Measurements from ENCODE around the gene RIOK3.
"Not testable (repeated sequence)": the region's sequence is repeated elsewhere in the genome, so short reads cannot be mapped to it uniquely, and the experiment has no call there.

The RIOK3 gene

DNA sequence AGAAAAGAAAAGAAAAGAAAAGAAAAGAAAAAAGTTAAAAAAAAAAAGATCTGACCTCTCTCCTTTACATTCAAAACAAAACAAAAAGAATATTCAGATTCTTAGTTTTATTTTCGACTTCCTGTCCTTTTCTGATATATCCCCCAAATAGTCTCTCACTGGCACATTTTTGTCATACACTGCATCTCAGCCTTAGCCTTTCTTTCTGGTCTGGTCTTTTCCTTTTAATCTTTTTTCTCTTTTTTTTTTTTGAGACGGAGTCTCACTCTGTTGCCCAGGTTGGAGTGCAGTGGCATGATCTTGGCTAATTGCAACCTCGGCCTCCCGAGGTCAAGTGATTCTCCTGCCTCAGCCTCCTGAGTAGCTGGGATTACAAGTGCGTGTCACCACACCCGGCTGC is 1.6 kb upstream of the RIOK3 start:
- no peak for DNase-seq

DNA sequence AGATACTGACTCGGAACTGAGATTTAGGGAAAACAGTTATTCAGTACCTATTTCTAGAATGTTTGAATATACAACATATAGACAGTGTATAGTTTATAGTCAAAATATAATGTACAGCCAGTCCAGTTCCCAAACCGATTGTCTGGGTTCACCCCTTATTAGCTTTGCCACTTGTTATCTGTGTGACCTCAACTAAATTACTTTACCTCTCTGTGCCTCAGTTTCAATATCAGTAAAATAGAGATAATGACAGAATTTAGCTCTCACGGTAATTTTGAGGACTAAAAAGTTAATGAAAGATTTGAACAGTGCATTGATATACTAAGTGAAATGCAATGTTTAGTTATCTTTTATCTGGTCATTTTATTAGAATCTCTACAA is 750 bp upstream of the RIOK3 start:
- no peak for DNase-seq

DNA sequence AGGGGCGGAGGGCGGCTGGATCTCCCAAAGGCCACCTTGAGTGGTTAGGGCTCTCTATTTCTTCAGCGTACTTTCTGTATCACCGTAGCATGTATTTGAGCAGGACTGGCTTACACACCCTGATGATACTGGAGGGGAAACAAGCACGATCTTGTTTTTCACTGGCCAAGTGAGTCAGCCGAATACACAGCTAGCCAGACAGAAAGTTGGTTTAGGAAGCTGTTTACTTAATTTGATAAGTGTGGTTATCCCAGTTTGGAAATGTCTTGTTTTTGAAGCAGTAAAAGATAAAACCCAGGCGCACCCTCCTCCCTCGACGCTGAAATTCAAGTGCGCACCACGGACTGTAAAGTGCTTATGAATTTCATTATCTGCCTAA is 582 bp downstream of the RIOK3 start:
- peak; percentile 42 for DNase-seq

DNA sequence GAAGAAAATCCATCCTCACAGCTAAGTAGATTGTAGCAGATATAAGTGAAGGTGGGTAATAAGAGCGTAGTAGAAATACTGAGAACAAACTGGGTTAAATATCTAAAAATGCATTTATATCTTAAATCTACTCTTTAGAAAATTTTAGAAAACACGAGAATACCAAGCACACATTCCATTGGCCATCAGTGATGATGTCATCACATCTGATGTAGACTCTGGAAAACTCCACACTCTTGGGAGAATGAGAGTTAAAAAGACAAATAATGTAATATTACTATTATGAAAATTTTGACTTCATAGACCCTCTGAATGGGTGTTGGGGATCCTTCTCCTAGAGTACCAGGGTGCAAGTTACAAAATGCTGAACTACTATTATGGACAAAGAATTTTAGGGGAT is 3.7 kb downstream of the RIOK3 start:
- DNase-seq = no peak

- no peak for DNase-seq
These were observed 5.9 kb downstream of the RIOK3 start for GRCh38 chr18:23458830-23459529.

- no peak for DNase-seq
These were observed 6.4 kb downstream of the RIOK3 start for GRCh38 chr18:23459530-23459921.

DNA sequence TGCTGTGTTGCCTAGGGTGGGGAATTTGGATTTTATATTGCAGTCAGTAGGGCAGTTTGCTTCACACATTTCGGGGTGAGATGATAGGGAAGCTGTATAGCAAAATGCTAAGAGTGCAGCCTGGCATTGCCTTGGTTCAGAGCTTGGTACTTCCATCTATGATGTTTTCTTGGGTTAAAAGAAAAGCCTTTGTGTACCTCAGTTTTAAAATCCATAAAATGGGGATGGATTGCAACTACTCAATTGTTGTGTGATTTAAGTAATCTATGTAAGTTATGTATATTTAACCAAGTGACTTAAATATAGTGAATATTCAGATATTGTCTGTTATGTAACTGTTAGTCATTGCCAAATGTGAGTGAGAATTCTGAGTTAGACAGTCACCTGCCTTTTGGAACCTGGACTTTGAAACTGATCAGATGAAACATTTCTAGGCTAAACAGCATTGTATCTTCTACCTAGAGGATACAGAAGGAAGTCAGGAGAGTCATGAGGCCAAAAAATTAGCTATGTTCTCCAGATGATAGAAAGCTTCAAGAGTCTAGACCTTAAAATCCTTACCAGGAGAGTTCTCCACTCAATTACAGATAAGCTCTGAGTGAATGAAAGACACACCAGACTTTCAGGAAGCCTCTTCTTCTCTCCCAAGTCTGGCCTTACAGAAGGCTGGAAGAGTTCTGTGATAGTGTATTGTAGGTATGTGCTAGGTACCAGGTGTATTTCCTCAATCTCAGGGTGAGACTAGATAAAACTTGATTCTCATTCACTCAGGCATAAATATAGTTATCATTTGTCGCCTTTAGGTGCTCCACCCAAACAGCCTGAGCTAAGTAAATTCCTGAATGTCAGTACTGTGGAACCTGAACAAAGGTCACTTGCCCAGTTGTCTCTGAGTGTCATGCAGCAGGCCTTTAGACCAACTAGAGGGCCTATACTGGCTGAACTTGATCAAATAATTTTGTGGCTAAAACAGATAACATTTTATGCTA is 7.5 kb downstream of the RIOK3 start:
- no peak for DNase-seq

GRCh38 chr18:23462876-23463275 is 9.8 kb downstream of the RIOK3 start:
- no peak for DNase-seq

- no peak for DNase-seq
These were observed 15.8 kb downstream of the RIOK3 start for GRCh38 chr18:23468753-23469459.

DNA sequence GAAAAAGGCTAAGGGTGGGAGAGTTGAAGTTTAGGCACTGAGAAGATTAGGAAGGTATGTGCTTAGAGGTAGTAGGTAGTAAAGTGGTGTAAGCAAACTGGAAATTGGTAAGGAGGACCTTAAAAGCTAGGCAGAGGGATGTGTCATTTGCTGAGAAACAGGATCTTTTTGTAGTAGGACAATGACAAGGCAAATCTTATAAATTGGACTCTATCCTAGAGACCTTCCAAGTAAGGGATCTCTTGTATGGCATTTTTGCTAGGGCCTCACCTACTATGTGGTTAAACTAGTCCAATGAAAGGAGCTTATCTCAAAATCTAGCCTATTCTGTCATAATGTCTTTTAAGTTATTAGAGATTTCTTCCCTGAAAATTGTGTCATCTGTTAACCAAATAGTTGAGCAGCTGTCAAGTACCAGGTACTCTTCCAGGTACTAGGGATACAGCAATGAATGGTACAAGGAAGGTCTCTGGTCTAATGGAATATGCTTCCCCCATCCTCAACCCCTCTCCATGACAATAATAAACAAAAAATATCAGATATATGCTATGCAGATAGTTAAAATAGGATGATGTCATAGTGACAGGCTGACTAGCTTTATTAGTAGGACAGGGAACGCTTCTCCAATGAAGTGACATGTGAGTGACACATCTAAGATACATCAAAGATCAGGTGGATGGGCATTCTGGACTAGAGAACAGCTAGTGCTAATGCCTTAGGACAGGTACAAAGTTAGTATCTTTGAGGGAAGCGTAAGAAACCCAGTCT is 17.7 kb downstream of the RIOK3 start:
- no peak for DNase-seq

DNA sequence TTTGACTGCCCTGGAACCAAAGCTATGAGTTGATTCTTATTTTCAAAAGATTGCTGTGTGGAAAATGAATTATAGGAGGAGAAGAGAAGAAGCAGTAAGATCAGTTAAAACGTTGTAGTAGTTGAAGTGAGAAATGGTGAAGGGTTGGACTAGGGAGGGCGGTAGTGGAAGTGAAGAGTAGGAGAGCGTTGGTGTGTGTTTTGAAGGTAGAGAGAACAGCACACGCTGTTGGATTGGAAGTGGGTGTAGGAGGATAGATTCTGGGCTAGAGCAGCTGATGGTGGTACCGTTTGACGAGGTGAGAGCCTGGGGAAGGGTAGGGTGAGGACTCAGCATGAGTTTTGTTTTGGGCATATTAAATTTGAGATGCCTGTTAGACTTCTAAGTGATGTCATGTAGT is 18.4 kb downstream of the RIOK3 start:
- DNase-seq = no peak

DNA sequence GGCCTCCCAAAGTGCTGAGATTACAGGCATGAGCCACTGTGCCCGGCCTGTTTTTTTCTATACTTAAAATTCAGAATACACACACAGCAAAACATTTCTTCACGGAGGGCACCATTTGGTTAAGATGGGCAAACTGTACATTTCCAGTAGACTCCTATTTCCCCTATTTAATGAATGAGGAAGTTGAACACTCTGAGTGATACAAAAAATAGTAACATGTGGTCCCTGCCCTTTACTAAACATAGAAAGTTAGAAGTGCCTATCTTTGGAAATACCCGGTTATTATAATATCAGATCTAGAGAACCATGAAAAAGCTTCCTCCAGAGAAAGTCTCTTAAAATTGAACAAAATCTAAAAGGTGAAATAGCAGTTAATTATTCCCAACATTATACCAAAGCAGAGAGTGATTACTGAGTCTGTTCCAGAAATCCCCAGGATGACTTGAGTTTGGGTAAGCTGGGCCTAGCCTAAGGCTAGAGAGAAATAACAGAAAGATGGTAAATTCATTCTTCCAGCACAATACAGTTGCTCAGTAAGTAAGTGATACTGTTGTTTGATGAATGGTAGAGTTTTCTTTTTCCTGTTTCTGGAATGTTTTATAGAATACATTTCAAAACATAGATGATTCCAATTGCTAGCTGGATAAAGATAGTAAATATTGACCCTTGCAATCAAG is 26.9 kb downstream of the RIOK3 start:
- no peak for DNase-seq

- DNase-seq = no peak
These were observed 31.6 kb downstream of the RIOK3 start for GRCh38 chr18:23484561-23485182.

- DNase-seq = no peak
These were observed 32.3 kb downstream of the RIOK3 start for GRCh38 chr18:23485386-23485785.

DNA sequence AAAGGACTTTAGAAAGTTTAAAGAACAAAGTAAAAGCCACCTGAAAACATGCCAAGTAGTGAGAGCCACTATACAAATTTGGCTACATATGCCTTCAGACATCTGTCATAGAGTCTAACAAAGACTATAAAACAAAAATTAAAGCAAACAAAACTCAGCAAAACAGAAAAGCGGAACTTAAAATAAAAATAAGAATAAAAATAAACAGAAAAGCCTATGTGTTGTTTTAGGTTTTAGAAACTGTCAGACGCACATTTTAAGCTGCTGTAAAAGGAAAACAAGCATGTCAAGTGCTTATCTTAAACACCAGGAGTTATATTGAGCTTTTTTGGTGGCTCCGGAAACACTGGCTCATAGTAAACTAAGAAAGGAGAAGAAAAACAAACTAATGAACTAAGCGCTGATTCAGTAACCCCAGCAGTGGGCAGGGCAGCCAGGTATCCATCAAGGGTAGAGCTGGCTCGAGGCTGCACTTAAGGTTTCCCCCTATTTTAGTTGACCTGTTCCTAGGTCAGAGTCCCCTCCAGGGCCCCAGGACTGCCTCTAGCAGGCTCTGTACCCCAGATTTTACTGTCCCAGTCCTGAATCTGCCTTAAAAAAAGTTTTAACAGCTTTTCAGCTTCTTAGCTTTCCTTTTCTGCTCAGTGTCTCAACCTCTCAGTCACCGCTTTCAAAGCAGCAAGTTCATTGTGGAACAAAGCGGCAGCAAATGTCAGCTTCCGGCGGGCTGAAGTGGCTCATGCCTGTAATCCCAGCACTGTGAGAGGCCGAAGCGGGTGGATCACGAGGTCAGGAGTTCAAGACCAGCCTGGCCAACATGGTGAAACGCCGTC is 34.9 kb downstream of the RIOK3 start:
- peak; percentile 33 for DNase-seq

DNA sequence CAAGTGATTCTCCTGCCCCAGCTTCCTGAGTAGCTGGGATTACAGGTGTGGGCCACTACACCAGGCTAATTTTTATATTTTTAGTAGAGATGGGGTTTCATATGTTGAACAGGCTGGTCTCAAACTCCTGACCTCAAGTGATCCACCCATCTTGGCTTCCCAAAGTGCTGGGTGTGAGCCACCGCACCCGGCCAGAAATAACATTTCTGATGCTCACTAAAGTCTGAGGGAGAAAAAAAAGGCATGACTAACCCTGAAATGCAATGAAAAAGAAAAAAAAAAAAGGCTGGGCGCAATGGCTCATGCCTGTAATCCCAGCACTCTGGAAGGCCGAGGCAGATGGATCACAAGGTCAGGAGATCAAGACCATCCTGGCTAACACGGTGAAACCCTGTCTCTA is 36.5 kb downstream of the RIOK3 start:
- not testable (repeated sequence) for DNase-seq

DNA sequence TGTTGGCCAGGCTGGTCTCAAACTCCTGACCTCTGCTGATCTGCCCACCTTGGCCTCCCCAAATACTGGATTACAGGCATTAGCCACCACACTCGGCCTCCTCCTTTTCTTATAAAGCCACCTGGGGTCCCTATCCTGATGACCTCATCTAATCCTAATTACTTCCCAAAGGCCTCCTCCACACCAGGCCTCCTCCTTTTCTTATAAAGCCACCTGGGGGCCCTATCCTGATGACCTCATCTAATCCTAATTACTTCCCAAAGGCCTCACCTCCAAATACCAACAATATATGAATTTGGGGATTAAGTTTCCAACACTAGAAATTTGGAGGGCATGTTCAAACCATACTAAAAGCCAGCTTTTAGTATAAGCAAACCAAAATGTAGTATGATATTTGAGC is 40.6 kb downstream of the RIOK3 start:
- no peak for DNase-seq

DNA sequence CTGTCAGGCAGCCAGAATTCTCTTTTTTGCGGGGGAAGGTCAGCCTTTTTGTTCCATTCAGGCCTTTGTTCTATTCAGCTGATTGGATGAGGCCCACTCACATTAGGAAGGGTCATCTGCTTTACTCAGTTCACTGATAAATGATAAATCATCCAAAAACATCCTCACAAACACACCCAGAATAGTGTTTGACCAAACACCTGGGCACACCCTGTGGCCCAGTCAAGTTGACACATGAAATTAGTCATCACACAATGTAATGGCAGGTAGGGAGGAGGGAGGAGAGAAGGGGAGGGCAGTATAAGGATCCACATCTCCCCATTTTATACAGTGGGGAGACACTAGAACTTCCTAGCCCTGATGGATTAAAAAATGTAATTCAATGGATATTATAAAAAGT is 41.9 kb downstream of the RIOK3 start:
- DNase-seq = no peak

DNA sequence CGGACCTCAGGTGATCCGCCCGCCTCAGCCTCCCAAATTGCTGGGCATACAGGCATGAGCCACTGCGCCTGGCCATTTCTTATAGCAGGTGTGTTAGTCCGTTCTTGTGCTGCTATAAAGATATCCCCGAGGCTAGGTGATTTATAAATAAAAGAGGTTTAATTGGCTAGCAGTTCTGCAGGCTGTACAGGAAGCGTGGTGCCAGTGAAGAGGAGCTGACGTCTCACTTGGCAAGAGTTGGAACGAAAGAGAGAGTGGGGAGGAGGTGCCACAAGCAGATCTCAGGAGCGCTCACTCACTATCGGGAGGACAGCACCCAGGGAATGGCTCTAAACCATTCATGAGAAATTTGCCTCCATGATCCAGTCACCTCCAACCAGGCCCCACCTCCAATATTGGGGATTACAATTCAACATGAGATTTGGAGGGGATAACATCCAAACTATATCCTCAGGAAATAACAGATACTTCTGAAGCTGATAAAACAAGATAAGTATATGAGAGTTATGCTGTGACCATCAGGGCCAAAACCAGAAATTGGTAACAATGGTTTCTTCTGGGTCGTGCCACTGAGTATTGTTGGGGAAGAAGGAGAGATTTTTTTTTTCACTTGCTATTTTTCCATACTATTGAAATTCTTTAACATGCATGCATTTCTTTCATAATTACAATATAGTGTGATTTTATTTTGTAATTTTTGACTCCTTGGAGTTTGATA is 42.8 kb downstream of the RIOK3 start:
- no peak for DNase-seq

DNA sequence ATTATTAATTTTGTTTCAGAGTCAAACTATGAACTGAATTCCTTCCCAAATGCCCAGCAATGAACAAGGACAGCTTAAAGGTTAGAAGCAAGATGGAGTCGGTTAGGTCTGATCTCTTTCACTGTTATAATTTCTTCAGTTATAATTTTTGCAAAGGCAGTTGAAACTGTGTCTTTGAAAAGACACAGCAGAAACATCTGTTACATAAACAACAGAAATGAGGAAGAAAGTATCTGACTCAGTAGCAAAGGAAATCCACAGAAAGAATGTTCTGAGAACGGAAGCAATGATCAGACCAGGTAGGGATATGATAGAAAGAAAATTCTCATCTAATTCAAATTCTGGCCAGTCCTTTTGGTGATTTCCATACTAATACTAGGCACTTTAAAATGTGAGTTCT is 45.0 kb downstream of the RIOK3 start:
- no peak for DNase-seq

All from CD4-positive, alpha-beta T cell treated with Interleukin-4 for 4 hours (primary cell).